ENCODE results near the gene SPATS2L. TPM values are rescaled to one million over a fixed set of nuclear protein-coding genes. Genes with fewer than 3 reads are reported as not detected.
A peak's percentile ranks its signal among the peaks of the same experiment; 100 is the strongest.

The SPATS2L gene
- total RNA-seq, 3 donors from 2014 or later, result 61.3 to 67.5 (median 64.5) TPM

- Histone ChIP-seq H3K27me3 (no peaks in the 10 kb centered on the region), H3K4me1 (no peaks in the 10 kb centered on the region), H3K9me3 (no peaks in the 10 kb centered on the region), H3K36me3 (no peaks in the 10 kb centered on the region), H3K27ac (no peak overlapping the region), H3K4me3 (no peak overlapping the region)
- TF ChIP-seq POLR2A (IDR thresholded peaks at IDR 0.05) (no peak), POLR2AphosphoS5 (IDR thresholded peaks at IDR 0.05) (no peak)
- TF ChIP-seq, protein P1, sequence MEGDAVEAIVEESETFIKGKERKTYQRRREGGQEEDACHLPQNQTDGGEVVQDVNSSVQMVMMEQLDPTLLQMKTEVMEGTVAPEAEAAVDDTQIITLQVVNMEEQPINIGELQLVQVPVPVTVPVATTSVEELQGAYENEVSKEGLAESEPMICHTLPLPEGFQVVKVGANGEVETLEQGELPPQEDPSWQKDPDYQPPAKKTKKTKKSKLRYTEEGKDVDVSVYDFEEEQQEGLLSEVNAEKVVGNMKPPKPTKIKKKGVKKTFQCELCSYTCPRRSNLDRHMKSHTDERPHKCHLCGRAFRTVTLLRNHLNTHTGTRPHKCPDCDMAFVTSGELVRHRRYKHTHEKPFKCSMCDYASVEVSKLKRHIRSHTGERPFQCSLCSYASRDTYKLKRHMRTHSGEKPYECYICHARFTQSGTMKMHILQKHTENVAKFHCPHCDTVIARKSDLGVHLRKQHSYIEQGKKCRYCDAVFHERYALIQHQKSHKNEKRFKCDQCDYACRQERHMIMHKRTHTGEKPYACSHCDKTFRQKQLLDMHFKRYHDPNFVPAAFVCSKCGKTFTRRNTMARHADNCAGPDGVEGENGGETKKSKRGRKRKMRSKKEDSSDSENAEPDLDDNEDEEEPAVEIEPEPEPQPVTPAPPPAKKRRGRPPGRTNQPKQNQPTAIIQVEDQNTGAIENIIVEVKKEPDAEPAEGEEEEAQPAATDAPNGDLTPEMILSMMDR (IDR thresholded peaks at IDR 0.05), result no peak
- intact Hi-C loops (cut with DNase I; ENCODE audit: low total_unique reads), result no loop called here
- DNase-seq (ENCODE audit: low spot score in 2 of 2), result no peak
These were observed 155.6 kb downstream of the SPATS2L start for GRCh38 chr2:200461846-200462710.

- no peak overlapping the region for H3K27ac ChIP-seq
- no peak for DNase-seq (ENCODE audit: low spot score in 2 of 2)
- no peaks in the 10 kb centered on the region for H3K4me1 ChIP-seq
- TF ChIP-seq, protein P1 (IDR thresholded peaks at IDR 0.05), result no peak
- no peak for TF ChIP-seq POLR2AphosphoS5 (IDR thresholded peaks at IDR 0.05)
- no peak for TF ChIP-seq POLR2A (IDR thresholded peaks at IDR 0.05)
- no peaks in the 10 kb centered on the region for H3K9me3 ChIP-seq
- no peak overlapping the region for H3K4me3 ChIP-seq
- H3K27me3 ChIP-seq, result no peaks in the 10 kb centered on the region
- H3K36me3 ChIP-seq, result no peaks in the 10 kb centered on the region
- intact Hi-C loops (cut with DNase I; ENCODE audit: low total_unique reads), result no loop called here
These were observed 157.0 kb downstream of the SPATS2L start for GRCh38 chr2:200463452-200463851.

GRCh38 chr2:200466425-200467418 lies 160.2 kb downstream of the SPATS2L start:
- TF ChIP-seq POLR2AphosphoS5 (IDR thresholded peaks at IDR 0.05), result no peak
- TF ChIP-seq, protein P1 (IDR thresholded peaks at IDR 0.05), result no peak
- TF ChIP-seq POLR2A (IDR thresholded peaks at IDR 0.05), result no peak
- Histone ChIP-seq H3K4me1 (no peaks in the 10 kb centered on the region), H3K9me3 (no peaks in the 10 kb centered on the region), H3K27me3 (no peaks in the 10 kb centered on the region), H3K4me3 (peak overlapping the region in 1 of 3 donors; percentile 0), H3K36me3 (no peaks in the 10 kb centered on the region), H3K27ac (peak overlapping the region; percentile 65 to 84)
- intact Hi-C loops (cut with DNase I; ENCODE audit: low total_unique reads), result no loop called here
- no peak for DNase-seq (ENCODE audit: low spot score in 2 of 2)

- TF ChIP-seq POLR2A (IDR thresholded peaks at IDR 0.05) (no peak), POLR2AphosphoS5 (IDR thresholded peaks at IDR 0.05) (no peak)
- TF ChIP-seq, protein P1 (IDR thresholded peaks at IDR 0.05), result no peak
- H3K36me3 ChIP-seq, result no peaks in the 10 kb centered on the region
- no peaks in the 10 kb centered on the region for H3K27me3 ChIP-seq
- no peak overlapping the region for H3K4me3 ChIP-seq
- no peaks in the 10 kb centered on the region for H3K4me1 ChIP-seq
- intact Hi-C loops (cut with DNase I; ENCODE audit: low total_unique reads), result no loop called here
- H3K9me3 ChIP-seq, result no peaks in the 10 kb centered on the region
- DNase-seq (ENCODE audit: low spot score in 2 of 2), result no peak
- H3K27ac ChIP-seq, result peak overlapping the region; percentile 65 to 84
These were observed 161.6 kb downstream of the SPATS2L start for GRCh38 chr2:200467806-200468681.

All from breast epithelium (tissue), 4 donors.